KBM-7 (cell line): Measurements from ENCODE around the gene MRPL11.
A peak's percentile ranks its signal among the peaks of the same experiment; 100 is the strongest.

ENCODE experiments used
- DNase-seq: peaks from one replicate; pipeline ENCODE4 v3.0.0-alpha.2; 2015
- in situ Hi-C: fragments of 300-500 bp; cut with MboI; formaldehyde crosslinking; loops from 2 replicates; pipeline ENCODE4 v1.14.3; 2020; ENCODE audit warnings: low sequenced_read_pairs, low pct_unique_long_range_greater_than_20kb, mixed read lengths

Gene MRPL11

GRCh38 chr11:66411323-66411722, 27.3 kb downstream of the MRPL11 start:
- DNase-seq = no peak
- in situ Hi-C loops = no loop called here

- in situ Hi-C loops = no loop called here
- no peak for DNase-seq
Observed at GRCh38 chr11:66410191-66410590, 28.5 kb downstream of the MRPL11 start.

GRCh38 chr11:66409226-66409625, 29.4 kb downstream of the MRPL11 start:
- DNase-seq = no peak
- in situ Hi-C loops = no loop called here

- peak; percentile 95 for DNase-seq
- in situ Hi-C loops = no loop called here
Observed at GRCh38 chr11:66408488-66409214, 30.0 kb downstream of the MRPL11 start.

GRCh38 chr11:66407651-66408050, 31.0 kb downstream of the MRPL11 start:
- DNase-seq = no peak
- in situ Hi-C loops = no loop called here

GRCh38 chr11:66393954-66394353, 44.7 kb downstream of the MRPL11 start:
- in situ Hi-C loops = no loop called here
- no peak for DNase-seq

- no peak for DNase-seq
- in situ Hi-C loops = no loop called here
Observed at GRCh38 chr11:66391322-66391721, 47.3 kb downstream of the MRPL11 start.

- peak; percentile 79 for DNase-seq
- in situ Hi-C loops = no loop called here
Observed at GRCh38 chr11:66388780-66389386, 49.8 kb downstream of the MRPL11 start.

GRCh38 chr11:66386171-66387069, 52.2 kb downstream of the MRPL11 start:
- in situ Hi-C loops = no loop called here
- peak; percentile 93 for DNase-seq
